ENCODE data around the gene KCNE4.

KCNE4 gene

GRCh38 chr2:223081789-223082188 lies 29.8 kb downstream of the KCNE4 start:
- TF ChIP-seq TCF12 (IDR thresholded peaks at IDR 0.05; ENCODE audit: low read depth): no peak
- no peak for TF ChIP-seq EGR1 (IDR thresholded peaks at IDR 0.05)
- no peak for TF ChIP-seq RAD21 (IDR thresholded peaks at IDR 0.05; ENCODE audit: low read depth)
- TF ChIP-seq ZBTB7A (IDR thresholded peaks at IDR 0.05; ENCODE audit: low read depth): no peak
- TF ChIP-seq TAF1 (IDR thresholded peaks at IDR 0.05; ENCODE audit: low read depth): no peak
- TF ChIP-seq YY1 (IDR thresholded peaks at IDR 0.05; ENCODE audit: low read depth): no peak
- TF ChIP-seq, protein P1, sequence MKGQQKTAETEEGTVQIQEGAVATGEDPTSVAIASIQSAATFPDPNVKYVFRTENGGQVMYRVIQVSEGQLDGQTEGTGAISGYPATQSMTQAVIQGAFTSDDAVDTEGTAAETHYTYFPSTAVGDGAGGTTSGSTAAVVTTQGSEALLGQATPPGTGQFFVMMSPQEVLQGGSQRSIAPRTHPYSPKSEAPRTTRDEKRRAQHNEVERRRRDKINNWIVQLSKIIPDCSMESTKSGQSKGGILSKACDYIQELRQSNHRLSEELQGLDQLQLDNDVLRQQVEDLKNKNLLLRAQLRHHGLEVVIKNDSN (IDR thresholded peaks at IDR 0.05): no peak
- no peak for TF ChIP-seq TEAD4 (IDR thresholded peaks at IDR 0.05)
- no peak for TF ChIP-seq CREB1 (IDR thresholded peaks at IDR 0.05; ENCODE audit: low read depth)
- no peak for TF ChIP-seq REST (IDR thresholded peaks at IDR 0.05; ENCODE audit: low read depth)
- no peak for TF ChIP-seq CEBPB (IDR thresholded peaks at IDR 0.05)
- TF ChIP-seq EP300 (IDR thresholded peaks at IDR 0.05; ENCODE audit: borderline replicate concordance): no peak
- no peak for TF ChIP-seq FOXM1 (IDR thresholded peaks at IDR 0.05; ENCODE audit: borderline replicate concordance, low read depth)
- TF ChIP-seq NFIC (IDR thresholded peaks at IDR 0.05): no peak
- no peak for TF ChIP-seq MAX (IDR thresholded peaks at IDR 0.05)

GRCh38 chr2:223082706-223083105 lies 30.7 kb downstream of the KCNE4 start:
- TF ChIP-seq, protein P1 (IDR thresholded peaks at IDR 0.05): no peak
- TF ChIP-seq CREB1 (IDR thresholded peaks at IDR 0.05; ENCODE audit: low read depth) (no peak), TEAD4 (IDR thresholded peaks at IDR 0.05) (no peak), YY1 (IDR thresholded peaks at IDR 0.05; ENCODE audit: low read depth) (no peak), TAF1 (IDR thresholded peaks at IDR 0.05; ENCODE audit: low read depth) (no peak), RAD21 (IDR thresholded peaks at IDR 0.05; ENCODE audit: low read depth) (no peak), ZBTB7A (IDR thresholded peaks at IDR 0.05; ENCODE audit: low read depth) (no peak), REST (IDR thresholded peaks at IDR 0.05; ENCODE audit: low read depth) (no peak), NFIC (IDR thresholded peaks at IDR 0.05) (no peak), TCF12 (IDR thresholded peaks at IDR 0.05; ENCODE audit: low read depth) (no peak), FOXM1 (IDR thresholded peaks at IDR 0.05; ENCODE audit: borderline replicate concordance, low read depth) (no peak), CEBPB (IDR thresholded peaks at IDR 0.05) (no peak), EP300 (IDR thresholded peaks at IDR 0.05; ENCODE audit: borderline replicate concordance) (no peak), MAX (IDR thresholded peaks at IDR 0.05) (no peak)

DNA sequence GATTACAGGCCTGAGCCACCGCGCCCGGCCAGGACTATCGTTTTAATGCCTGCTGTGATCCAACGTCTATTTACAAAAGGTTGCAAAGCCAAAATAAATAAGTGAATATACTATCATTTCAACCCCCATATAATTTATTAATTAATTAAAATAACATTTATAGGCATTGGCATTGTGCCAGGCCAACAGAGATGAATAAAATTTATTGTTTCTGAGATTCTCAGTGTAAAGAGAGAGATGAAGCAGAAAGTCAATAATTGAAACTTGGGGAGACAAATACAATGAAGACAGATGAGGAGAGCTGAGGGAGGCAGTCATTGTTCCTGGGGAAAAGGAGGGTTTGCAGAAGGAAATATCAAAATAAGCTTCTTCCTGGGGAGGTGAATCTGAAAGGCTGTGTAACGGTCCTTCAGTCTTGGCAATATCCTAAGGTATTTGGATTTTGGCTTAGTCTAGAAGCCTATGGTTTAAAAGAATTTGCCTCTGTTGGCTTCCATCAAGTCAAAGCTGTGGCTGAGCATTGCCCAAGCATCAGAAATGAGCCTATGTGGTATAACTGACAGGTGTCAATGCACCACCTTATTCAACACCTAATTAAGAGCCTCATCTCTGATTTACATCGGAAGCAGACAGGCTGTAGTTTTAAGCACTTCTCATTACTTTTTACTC lies 31.5 kb downstream of the KCNE4 start:
- no peak for TF ChIP-seq REST (IDR thresholded peaks at IDR 0.05; ENCODE audit: low read depth)
- TF ChIP-seq YY1 (IDR thresholded peaks at IDR 0.05; ENCODE audit: low read depth): no peak
- no peak for TF ChIP-seq NFIC (IDR thresholded peaks at IDR 0.05)
- TF ChIP-seq FOXM1 (IDR thresholded peaks at IDR 0.05; ENCODE audit: borderline replicate concordance, low read depth): no peak
- TF ChIP-seq TCF12 (IDR thresholded peaks at IDR 0.05; ENCODE audit: low read depth): no peak
- TF ChIP-seq TEAD4 (IDR thresholded peaks at IDR 0.05): no peak
- no peak for TF ChIP-seq RAD21 (IDR thresholded peaks at IDR 0.05; ENCODE audit: low read depth)
- TF ChIP-seq, protein P1 (IDR thresholded peaks at IDR 0.05): no peak
- TF ChIP-seq CEBPB (IDR thresholded peaks at IDR 0.05): no peak
- TF ChIP-seq EP300 (IDR thresholded peaks at IDR 0.05; ENCODE audit: borderline replicate concordance): no peak
- TF ChIP-seq EGR1 (IDR thresholded peaks at IDR 0.05): no peak

DNA sequence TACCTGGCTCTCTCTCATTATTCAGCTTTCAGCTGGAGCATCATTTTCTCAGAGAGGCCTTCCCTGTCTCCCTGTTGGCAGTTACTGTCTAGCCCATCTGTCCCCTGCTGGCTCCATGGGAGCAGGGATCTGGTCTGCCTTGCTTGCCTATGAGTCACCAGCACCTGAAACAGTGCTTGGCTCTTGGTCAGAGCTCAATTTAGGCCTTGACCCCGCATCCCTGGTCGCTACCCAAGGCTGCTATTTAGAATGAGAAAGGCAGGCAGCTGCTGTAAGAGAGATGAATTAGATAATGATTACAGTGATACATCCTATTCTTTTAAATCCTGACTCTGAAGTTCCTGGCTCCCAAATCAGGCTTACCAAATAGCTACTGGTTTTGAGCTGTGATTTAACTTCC lies 32.9 kb downstream of the KCNE4 start:
- no peak for TF ChIP-seq TCF12 (IDR thresholded peaks at IDR 0.05; ENCODE audit: low read depth)
- TF ChIP-seq RAD21 (IDR thresholded peaks at IDR 0.05; ENCODE audit: low read depth): no peak
- no peak for TF ChIP-seq CEBPB (IDR thresholded peaks at IDR 0.05)
- TF ChIP-seq MAX (IDR thresholded peaks at IDR 0.05): no peak
- no peak for TF ChIP-seq YY1 (IDR thresholded peaks at IDR 0.05; ENCODE audit: low read depth)
- no peak for TF ChIP-seq ZBTB7A (IDR thresholded peaks at IDR 0.05; ENCODE audit: low read depth)
- no peak for TF ChIP-seq TEAD4 (IDR thresholded peaks at IDR 0.05)

Measured in Ishikawa (cell line).